B cell (primary cell): ENCODE results near the gene ACRV1. TPM values are rescaled to one million over a fixed set of nuclear protein-coding genes. Genes with fewer than 3 reads are reported as not detected.

ENCODE experiments used
- ATAC-seq: fragments of 200-7000 bp; cut with Tn5 transposase; one replicate; pipeline ENCODE4 v1.10.0; 2021; ENCODE audit warnings: low read depth, mild to moderate bottlenecking, moderate number of reproducible peaks, moderate library complexity
- CTCF ChIA-PET: fragments of 350-600 bp; sonication (Branson Sonifier 250); formaldehyde crosslinking; loops from one replicate; lab custom pipeline; 2021; ENCODE audit warnings: antibody characterized with exemption, inconsistent platforms; lab: Charles Lee
- POLR2A ChIA-PET: fragments of 350-600 bp; sonication (Branson Sonifier 250); formaldehyde crosslinking; loops from one replicate; lab custom pipeline; 2021; ENCODE audit warnings: antibody characterized with exemption; lab: Charles Lee
- DNase-seq: peaks from one replicate; pipeline ENCODE4 v3.0.0; 2013
- H2AFZ ChIP-seq: 2 replicates; pipeline ENCODE4 v1.6.1; 2012; ENCODE audit warnings: mild to moderate bottlenecking, low read depth, low read length; ENCODE audit not compliant: insufficient read depth, poor library complexity, severe bottlenecking
- H3K27ac ChIP-seq, 2 donors: 1 replicate in 1 of 2; 2 replicates in 1 of 2; pipeline ENCODE4 v1.5.1; 2012 to 2013; ENCODE audit warnings: low read length in 2 of 2, mild to moderate bottlenecking in 2 of 2, moderate library complexity in 1 of 2
- H3K27me3 ChIP-seq, 4 experiments: fragments of 200-600 bp in 1 of 4; sonication (generic) in 1 of 4; replicated peaks in 1 of 4; 1 replicate in 2 of 4; 2 replicates in 2 of 4; pipeline versions ENCODE4 v1.6.1 to v1.7.0; 2013 to 2016; ENCODE audit warnings: low read length in 3 of 4, mild to moderate bottlenecking in 2 of 4, mixed read lengths in 1 of 4, moderate library complexity in 1 of 4; ENCODE audit not compliant: insufficient read depth in 4 of 4, control insufficient read depth in 3 of 4; ENCODE audit errors: control extremely low read depth in 1 of 4
- H3K36me3 ChIP-seq, 2 experiments: replicated peaks in 1 of 2; 1 replicate in 1 of 2; 2 replicates in 1 of 2; pipeline versions ENCODE4 v1.6.1 to v1.7.1; 2013; ENCODE audit warnings: low read length in 1 of 2; ENCODE audit not compliant: insufficient read depth in 2 of 2, control insufficient read depth in 1 of 2; ENCODE audit errors: control extremely low read depth in 1 of 2, extremely low read depth in 1 of 2
- H3K4me1 ChIP-seq, 2 donors: fragments of 200-600 bp in 1 of 2; sonication (generic) in 1 of 2; 1 replicate in 1 of 2; 2 replicates in 1 of 2; pipeline versions ENCODE4 v1.5.1 to v1.6.1; 2013 to 2017; ENCODE audit warnings: low read length in 2 of 2; ENCODE audit not compliant: control insufficient read depth in 2 of 2, insufficient read depth in 2 of 2
- H3K4me2 ChIP-seq: replicated peaks from 2 replicates; pipeline ENCODE3; 2012; ENCODE audit warnings: mild to moderate bottlenecking, low read depth, low read length; ENCODE audit not compliant: poor library complexity, severe bottlenecking
- H3K4me3 ChIP-seq, 5 experiments: fragments of 200-600 bp in 1 of 5; sonication (generic) in 1 of 5; 1 replicate in 3 of 5; 2 replicates in 2 of 5; pipeline versions ENCODE4 v1.5.1 to v1.7.0; 2011 to 2016; ENCODE audit warnings: low read length in 4 of 5, mild to moderate bottlenecking in 4 of 5, low read depth in 2 of 5, control low read depth in 1 of 5, moderate library complexity in 1 of 5; ENCODE audit not compliant: insufficient read depth in 1 of 5; ENCODE audit errors: control extremely low read depth in 1 of 5, extremely low read depth in 1 of 5
- H3K79me2 ChIP-seq: fragments of 200-600 bp; sonication (generic); one replicate; pipeline ENCODE4 v1.6.0; 2016; ENCODE audit warnings: low read length; ENCODE audit not compliant: control insufficient read depth, insufficient read depth
- H3K9ac ChIP-seq: fragments of 200-600 bp; sonication (generic); 2 replicates; pipeline ENCODE4 v1.6.1; 2017; ENCODE audit warnings: mild to moderate bottlenecking, low read length, moderate library complexity
- H3K9me3 ChIP-seq, 3 donors: one replicate each; pipeline versions ENCODE4 v1.6.1 to v1.7.1; 2013; ENCODE audit warnings: low read length in 2 of 3; ENCODE audit not compliant: control insufficient read depth in 2 of 3, insufficient read depth in 1 of 3; ENCODE audit errors: control extremely low read depth in 1 of 3
- H4K20me1 ChIP-seq: 2 replicates; pipeline ENCODE4 v1.6.0; 2012; ENCODE audit warnings: mild to moderate bottlenecking, low read length; ENCODE audit not compliant: insufficient read depth, control insufficient read depth, poor library complexity, severe bottlenecking
- H3K27ac Mint-ChIP-seq: one replicate; pipeline ENCODE4 v1.8.0; 2021; ENCODE audit warnings: mixed read lengths
- H3K27me3 Mint-ChIP-seq: one replicate; pipeline ENCODE4 v1.8.0; 2021; ENCODE audit warnings: mixed read lengths
- H3K4me1 Mint-ChIP-seq: one replicate; pipeline ENCODE4 v1.8.0; 2021; ENCODE audit warnings: mixed read lengths
- H3K4me3 Mint-ChIP-seq: one replicate; pipeline ENCODE4 v1.8.0; 2021; ENCODE audit warnings: mixed read lengths
- H3K9me3 Mint-ChIP-seq: one replicate; pipeline ENCODE4 v1.8.0; 2022; ENCODE audit warnings: mixed read lengths; ENCODE audit not compliant: insufficient read depth
- EZH2 ChIP-seq: IDR thresholded peaks from 2 replicates; pipeline ENCODE4 v1.6.1; 2012; ENCODE audit warnings: borderline replicate concordance, low read depth, mild to moderate bottlenecking, moderate library complexity, low read length; ENCODE audit not compliant: insufficient read depth, poor library complexity, severe bottlenecking
- WGBS: methylation state at CpG from one replicate; pipeline ENCODE4 v1.1.5; 2013; ENCODE audit warnings: missing lambda C conversion rate; ENCODE audit not compliant: insufficient coverage; 5-methylcytosine and 5-hydroxymethylcytosine counted together
- intact Hi-C: fragments of 100-400 bp; cut with micrococcal nuclease; formaldehyde crosslinking; loops from one replicate; pipeline ENCODE4 v1.10.0; 2022
- polyA plus RNA-seq: library from polyadenylated mRNA; depleted of rRNA; stranded (reverse); fragments of >200 nt; gene quantifications from 2 replicates; pipeline ENCODE4 v1.2.3, GENCODE V29; 2012
- total RNA-seq, 2 donors: library from RNA; stranded (reverse); fragments of 120-200 nt in 1 of 2; gene quantifications; 1 replicate in 1 of 2; 2 replicates in 1 of 2; pipeline versions ENCODE4 v1.2.3 to v1.2.4, GENCODE V29; 2013 to 2022
- TF ChIP-seq, protein P1 (sequence below): fragments of 200-600 bp; IDR thresholded peaks from one replicate; pipeline ENCODE4 v1.8.0; 2022; ENCODE audit warnings: antibody characterized with exemption, mild to moderate bottlenecking

The ACRV1 gene
- total and polyA plus RNA-seq, 2 donors (not counting 1 experiment from before 2014, with no cell fraction given), result not detected

DNA sequence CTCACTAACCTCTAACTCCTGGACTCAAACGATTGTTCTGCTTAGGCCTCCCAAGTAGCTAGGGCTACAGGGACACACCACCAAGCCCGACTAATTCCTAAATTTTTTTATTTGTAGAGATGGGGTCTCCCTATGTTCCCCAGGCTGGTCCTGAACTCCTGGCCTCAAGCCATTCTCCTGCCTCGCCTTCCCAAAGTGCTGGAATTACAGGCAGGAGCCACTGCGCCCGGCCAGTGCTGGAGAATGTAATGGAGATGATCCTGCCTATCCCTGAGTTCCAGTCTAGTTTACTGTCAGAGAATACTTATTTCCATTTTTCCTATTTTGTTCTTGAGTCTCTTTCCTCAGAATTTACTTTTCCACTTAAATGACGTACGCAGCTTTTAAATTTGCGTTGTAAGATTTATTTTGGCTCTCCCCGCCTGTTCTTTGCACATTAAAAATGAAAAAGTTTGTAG, 55.9 kb downstream of the ACRV1 start, which contains the start of gene CHEK1:
TSS of gene CHEK1 (plus strand) at position 408 of the 458 bp plus-strand sequence. CDS start 1,606 bp downstream, outside the sequence.
- peaks cover 14% of the 10 kb centered on the region for H3K4me1 Mint-ChIP-seq
- Histone ChIP-seq H3K4me2 (peak within 1 kb of the TSS; percentile 85), H3K79me2 (no peaks in the 10 kb centered on the region), H3K4me3 (peak within 1 kb of the TSS; percentile 81 to 96 (median 94)), H2AFZ (peak within 1 kb of the TSS; percentile 84), H4K20me1 (no peaks in the 10 kb centered on the region), H3K4me1 (peaks cover 11 to 18% of the 10 kb centered on the region in 2 donors), H3K9ac (peak within 1 kb of the TSS; percentile 90), H3K9me3 (no peaks in the 10 kb centered on the region), H3K36me3 (peaks cover 0 to 18% of the 10 kb centered on the region in 2 experiments), H3K27ac (peak within 1 kb of the TSS; percentile 97 to 98), H3K27me3 (no peaks in the 10 kb centered on the region)
- ChIA-PET CTCF (interaction anchor here (0.7 to 1.6 kb wide), 3 partner anchors 9 to 62 kb away, joined by 3 to 5 read pairs (median 4); partner anchors contain the start of gene EI24), POLR2A (interaction anchor here (1.2 to 1.5 kb wide), 2 partner anchors 32 to 263 kb away, joined by 5 to 6 read pairs; partner anchors contain the start of genes HYLS1 and STT3A)
- WGBS, result 100% methylated on average over 1 of the region's 9 CpGs
- no peaks in the 10 kb centered on the region for H3K27me3 Mint-ChIP-seq
- H3K4me3 Mint-ChIP-seq, result peak within 1 kb of the TSS; percentile 95
- H3K27ac Mint-ChIP-seq, result peak within 1 kb of the TSS; percentile 98
- intact Hi-C loops, result loop anchor here (1.0 kb wide), 6 partner anchors 32 to 587 kb away; partner anchors contain the start of genes EI24, FAM118B, HYLS1 and PUS3
- no peaks in the 10 kb centered on the region for H3K9me3 Mint-ChIP-seq
- no peak for DNase-seq
- TF ChIP-seq EZH2, result no peak
- TF ChIP-seq, protein P1, sequence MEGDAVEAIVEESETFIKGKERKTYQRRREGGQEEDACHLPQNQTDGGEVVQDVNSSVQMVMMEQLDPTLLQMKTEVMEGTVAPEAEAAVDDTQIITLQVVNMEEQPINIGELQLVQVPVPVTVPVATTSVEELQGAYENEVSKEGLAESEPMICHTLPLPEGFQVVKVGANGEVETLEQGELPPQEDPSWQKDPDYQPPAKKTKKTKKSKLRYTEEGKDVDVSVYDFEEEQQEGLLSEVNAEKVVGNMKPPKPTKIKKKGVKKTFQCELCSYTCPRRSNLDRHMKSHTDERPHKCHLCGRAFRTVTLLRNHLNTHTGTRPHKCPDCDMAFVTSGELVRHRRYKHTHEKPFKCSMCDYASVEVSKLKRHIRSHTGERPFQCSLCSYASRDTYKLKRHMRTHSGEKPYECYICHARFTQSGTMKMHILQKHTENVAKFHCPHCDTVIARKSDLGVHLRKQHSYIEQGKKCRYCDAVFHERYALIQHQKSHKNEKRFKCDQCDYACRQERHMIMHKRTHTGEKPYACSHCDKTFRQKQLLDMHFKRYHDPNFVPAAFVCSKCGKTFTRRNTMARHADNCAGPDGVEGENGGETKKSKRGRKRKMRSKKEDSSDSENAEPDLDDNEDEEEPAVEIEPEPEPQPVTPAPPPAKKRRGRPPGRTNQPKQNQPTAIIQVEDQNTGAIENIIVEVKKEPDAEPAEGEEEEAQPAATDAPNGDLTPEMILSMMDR, result no peak
- ATAC-seq, result no peak

DNA sequence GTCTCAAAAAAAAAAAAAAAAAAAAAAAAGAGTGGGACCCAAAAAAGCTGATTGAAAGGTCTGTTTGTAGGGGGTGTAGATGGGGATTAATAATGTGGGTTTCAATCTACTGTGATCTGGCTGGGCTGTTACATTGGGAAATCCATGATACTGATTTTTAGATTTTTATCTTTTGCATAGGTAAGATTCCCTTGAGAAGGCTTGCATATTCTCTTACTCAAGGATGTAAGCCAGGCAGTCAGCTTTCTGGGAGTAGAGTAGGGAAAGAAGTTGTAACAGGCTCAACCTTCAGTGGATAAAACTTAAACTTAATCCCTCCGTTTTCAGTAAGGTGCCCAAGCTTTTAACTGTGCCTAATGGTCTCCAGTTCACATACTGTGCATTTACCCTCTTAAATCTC, 57.6 kb downstream of the ACRV1 start:
- Mint-ChIP-seq H3K27me3 (no peaks in the 10 kb centered on the region), H3K4me3 (no peak overlapping the region), H3K9me3 (no peaks in the 10 kb centered on the region), H3K27ac (no peak overlapping the region), H3K4me1 (peaks cover 14% of the 10 kb centered on the region)
- H3K27ac ChIP-seq, result no peak overlapping the region
- H3K9me3 ChIP-seq, result no peaks in the 10 kb centered on the region
- ATAC-seq (no peak), DNase-seq (no peak)
- H2AFZ ChIP-seq, result no peak overlapping the region
- H3K27me3 ChIP-seq, result no peaks in the 10 kb centered on the region
- H3K4me3 ChIP-seq, result no peak overlapping the region
- H3K4me1 ChIP-seq, result peaks cover 11 to 18% of the 10 kb centered on the region in 2 donors
- intact Hi-C loops, result no loop called here
- POLR2A ChIA-PET, result interaction anchor here (1.1 kb wide), 1 partner anchor 280 kb away, joined by 3 read pairs; the partner anchor contains the start of gene PUS3
- no peaks in the 10 kb centered on the region for H3K79me2 ChIP-seq
- no peak overlapping the region for H3K4me2 ChIP-seq
- H3K9ac ChIP-seq, result no peak overlapping the region
- CTCF ChIA-PET, result no interaction called here
- no CpG with 5 or more reads among the region's 1 CpG for WGBS
- no peaks in the 10 kb centered on the region for H4K20me1 ChIP-seq
- peaks cover 0 to 35% of the 10 kb centered on the region in 2 experiments for H3K36me3 ChIP-seq
- TF ChIP-seq, protein P1, result no peak
- no peak for TF ChIP-seq EZH2
